Measurements from ENCODE around the gene MIER1.

DNA sequence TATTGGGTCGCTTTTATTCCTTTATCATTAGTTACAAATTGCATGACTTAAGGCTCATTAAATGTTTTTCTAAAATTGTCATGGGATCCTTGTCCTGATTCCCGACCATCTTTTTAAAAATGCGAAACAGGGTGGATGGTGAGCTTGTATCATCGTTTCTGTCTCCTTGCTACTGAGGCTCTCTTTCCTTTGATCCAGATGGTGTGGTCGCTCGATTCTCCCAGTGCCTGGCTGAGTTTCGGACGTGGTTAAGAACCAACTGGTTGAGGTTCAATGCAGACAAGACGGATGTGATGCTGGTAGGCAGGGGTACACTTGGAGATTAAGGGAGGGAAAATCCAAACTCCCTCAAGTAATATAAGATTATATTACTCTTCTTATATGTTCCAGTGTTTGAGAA, 1.2 kb downstream of the MIER1 start:
- TF ChIP-seq ZFX (IDR thresholded peaks at IDR 0.05) = no peak
- TF ChIP-seq, protein P1, sequence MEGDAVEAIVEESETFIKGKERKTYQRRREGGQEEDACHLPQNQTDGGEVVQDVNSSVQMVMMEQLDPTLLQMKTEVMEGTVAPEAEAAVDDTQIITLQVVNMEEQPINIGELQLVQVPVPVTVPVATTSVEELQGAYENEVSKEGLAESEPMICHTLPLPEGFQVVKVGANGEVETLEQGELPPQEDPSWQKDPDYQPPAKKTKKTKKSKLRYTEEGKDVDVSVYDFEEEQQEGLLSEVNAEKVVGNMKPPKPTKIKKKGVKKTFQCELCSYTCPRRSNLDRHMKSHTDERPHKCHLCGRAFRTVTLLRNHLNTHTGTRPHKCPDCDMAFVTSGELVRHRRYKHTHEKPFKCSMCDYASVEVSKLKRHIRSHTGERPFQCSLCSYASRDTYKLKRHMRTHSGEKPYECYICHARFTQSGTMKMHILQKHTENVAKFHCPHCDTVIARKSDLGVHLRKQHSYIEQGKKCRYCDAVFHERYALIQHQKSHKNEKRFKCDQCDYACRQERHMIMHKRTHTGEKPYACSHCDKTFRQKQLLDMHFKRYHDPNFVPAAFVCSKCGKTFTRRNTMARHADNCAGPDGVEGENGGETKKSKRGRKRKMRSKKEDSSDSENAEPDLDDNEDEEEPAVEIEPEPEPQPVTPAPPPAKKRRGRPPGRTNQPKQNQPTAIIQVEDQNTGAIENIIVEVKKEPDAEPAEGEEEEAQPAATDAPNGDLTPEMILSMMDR (conservative IDR thresholded peaks at IDR 0.05) = no peak
